ENCODE measurements around the gene APLN.

The APLN gene

DNA sequence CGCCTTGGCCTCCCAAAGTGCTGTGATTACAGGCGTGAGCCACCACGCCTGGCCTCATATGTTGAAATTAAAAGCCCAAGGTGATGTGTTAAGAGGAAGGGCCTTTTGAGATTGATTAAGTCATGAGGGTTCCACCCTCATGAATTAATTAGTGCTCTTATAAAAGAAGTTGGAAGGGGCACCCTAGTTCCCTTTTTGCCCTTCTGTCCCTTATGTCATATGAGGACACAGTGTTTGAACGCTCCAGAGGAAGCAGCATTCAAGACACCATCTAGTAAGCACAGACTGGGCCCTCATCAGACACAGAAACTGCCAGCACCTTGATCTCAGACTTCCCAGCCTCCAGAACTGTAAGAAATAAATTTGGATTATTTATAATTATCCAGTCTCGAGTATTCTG lies 5.1 kb upstream of the APLN start:
- no peak for DNase-seq

DNA sequence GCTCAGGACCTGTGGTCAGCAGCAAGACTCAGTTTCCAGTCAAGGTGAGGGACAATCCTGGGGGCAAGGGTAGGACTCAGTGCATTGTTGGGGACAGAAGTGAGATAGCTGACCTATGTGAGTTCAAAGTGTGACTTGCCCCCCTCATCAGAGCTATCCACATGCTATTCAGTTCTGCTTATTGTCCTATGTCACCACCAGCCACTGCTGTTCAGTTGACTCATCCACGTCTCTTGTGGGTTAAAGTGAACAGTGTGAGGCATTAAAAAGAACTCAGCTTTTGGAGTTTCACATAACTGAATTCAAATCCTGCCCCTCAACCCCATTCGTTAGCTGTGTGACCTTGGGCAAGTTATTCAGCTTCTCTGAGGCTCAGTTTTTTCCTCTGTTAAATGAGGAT lies 4.4 kb upstream of the APLN start:
- DNase-seq = no peak

- DNase-seq = no peak
Observed at GRCh38 chrX:129658429-129658828, 3.7 kb upstream of the APLN start.

GRCh38 chrX:129655547-129656249 lies 942 bp upstream of the APLN start:
- DNase-seq = no peak

- no peak for DNase-seq
Observed at GRCh38 chrX:129653971-129654651, 645 bp downstream of the APLN start.

- DNase-seq = no peak
Observed at GRCh38 chrX:129653181-129653970, 1.4 kb downstream of the APLN start.

DNA sequence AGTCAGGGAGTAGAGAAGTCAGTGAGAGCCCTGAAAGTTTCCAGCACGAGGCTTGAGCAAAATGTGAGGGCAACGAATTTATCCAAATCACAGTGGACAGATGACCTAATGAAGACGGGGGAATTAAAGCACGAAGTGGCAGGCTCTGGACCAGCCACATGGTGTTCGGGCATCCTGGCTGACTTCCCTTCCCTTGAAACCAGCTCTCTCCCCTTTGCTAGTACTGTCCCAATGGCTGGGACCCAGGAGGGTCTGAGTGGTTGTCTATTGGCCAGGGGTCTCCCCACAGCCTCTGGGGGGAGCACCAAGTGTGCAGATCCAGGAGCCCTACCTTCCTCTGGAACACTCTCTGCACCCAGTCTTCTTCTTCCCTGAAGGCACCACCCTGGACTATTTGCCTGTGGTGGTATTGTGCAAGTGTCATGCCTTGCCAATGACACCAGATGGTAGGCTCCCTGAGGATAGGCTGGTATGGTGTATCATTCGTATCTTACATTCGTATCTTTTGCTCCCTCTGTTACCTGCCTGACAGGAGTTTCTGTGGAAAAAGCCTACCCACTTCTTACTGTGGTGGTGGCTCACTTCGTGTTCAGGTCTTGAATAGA lies 2.1 kb downstream of the APLN start:
- DNase-seq = no peak

GRCh38 chrX:129651756-129652564 lies 2.8 kb downstream of the APLN start:
- DNase-seq = no peak

- no peak for DNase-seq
Observed at GRCh38 chrX:129650821-129651510, 3.8 kb downstream of the APLN start.

- DNase-seq = no peak
Observed at GRCh38 chrX:129650183-129650689, 4.5 kb downstream of the APLN start.

GRCh38 chrX:129649268-129650182 lies 5.2 kb downstream of the APLN start:
- no peak for DNase-seq

DNA sequence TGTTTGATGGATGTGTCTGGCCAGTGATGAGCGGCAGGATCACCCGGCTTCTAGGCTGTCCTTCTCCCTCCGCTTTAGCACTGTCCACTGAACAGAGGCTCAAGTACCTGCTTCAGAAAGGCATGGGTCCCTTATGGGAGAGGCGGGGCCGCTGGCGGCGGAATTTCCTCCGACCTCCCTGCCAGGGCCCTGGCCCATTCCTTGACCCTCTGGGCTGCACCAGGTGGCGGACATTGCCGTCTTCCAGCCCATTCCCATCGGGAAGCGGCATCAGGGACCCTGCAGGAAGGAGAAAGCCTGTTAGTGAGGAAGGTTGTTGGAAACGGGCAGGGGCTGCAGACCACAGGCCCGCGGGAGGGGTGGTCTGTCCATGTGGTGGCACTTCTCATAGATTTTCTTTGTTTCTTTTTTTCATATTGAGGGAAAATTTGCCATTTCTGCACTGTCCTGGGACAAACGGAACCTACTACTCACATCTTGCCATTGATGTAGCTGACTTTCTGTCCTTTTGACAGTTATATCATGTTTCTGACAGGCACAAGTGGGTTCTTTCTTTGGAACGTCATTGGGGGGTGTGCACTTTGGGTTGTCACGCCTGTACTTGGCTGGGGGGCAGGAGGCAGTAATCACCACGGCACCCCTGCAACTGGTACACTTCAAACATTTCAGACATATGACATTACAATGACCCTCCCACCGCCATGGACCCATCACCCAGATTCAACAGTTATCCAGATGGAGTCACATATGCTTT lies 6.1 kb downstream of the APLN start:
- no peak for DNase-seq

GRCh38 chrX:129647418-129648410 lies 7.0 kb downstream of the APLN start:
- DNase-seq = no peak

GRCh38 chrX:129646566-129647417 lies 8.0 kb downstream of the APLN start:
- DNase-seq = no peak

- no peak for DNase-seq
Observed at GRCh38 chrX:129642641-129643040, 12.1 kb downstream of the APLN start.

GRCh38 chrX:129641941-129642340 lies 12.8 kb downstream of the APLN start:
- no peak for DNase-seq

- no peak for DNase-seq
Observed at GRCh38 chrX:129641469-129641868, 13.3 kb downstream of the APLN start.

- DNase-seq = no peak
Observed at GRCh38 chrX:129640737-129641136, 14.0 kb downstream of the APLN start.
